HG02870 (cell line): ENCODE data around the gene PDGFA.
"Not testable (repeated sequence)": the region's sequence is repeated elsewhere in the genome, so short reads cannot be mapped to it uniquely, and the experiment has no call there.

Source experiments
- ATAC-seq: cut with Tn5 transposase; IDR thresholded peaks from one replicate; pipeline ENCODE4 v1.9.1; 2021; ENCODE audit warnings: mild to moderate bottlenecking, moderate library complexity; ENCODE audit not compliant: unreplicated experiment

Gene PDGFA

GRCh38 chr7:552151-552867 is 32.7 kb upstream of the PDGFA start:
- ATAC-seq, result not testable (repeated sequence)

- not testable (repeated sequence) for ATAC-seq
Observed at GRCh38 chr7:551615-551970, 31.9 kb upstream of the PDGFA start.

GRCh38 chr7:550881-551614 is 31.4 kb upstream of the PDGFA start:
- no peak for ATAC-seq

GRCh38 chr7:549891-550625 is 30.4 kb upstream of the PDGFA start:
- ATAC-seq, result no peak

GRCh38 chr7:549066-549890 is 29.6 kb upstream of the PDGFA start:
- no peak for ATAC-seq

GRCh38 chr7:548401-548800 is 28.8 kb upstream of the PDGFA start:
- no peak for ATAC-seq

GRCh38 chr7:545470-545869 is 25.8 kb upstream of the PDGFA start:
- ATAC-seq, result no peak

- no peak for ATAC-seq
Observed at GRCh38 chr7:544338-545221, 24.9 kb upstream of the PDGFA start.

GRCh38 chr7:543501-544337 is 24.1 kb upstream of the PDGFA start:
- no peak for ATAC-seq

GRCh38 chr7:542713-543500 is 23.3 kb upstream of the PDGFA start:
- no peak for ATAC-seq

- no peak for ATAC-seq
Observed at GRCh38 chr7:542131-542712, 22.6 kb upstream of the PDGFA start.

- ATAC-seq, result no peak
Observed at GRCh38 chr7:541661-542060, 22.0 kb upstream of the PDGFA start.

GRCh38 chr7:540997-541396 is 21.4 kb upstream of the PDGFA start:
- no peak for ATAC-seq

GRCh38 chr7:540579-540978 is 20.9 kb upstream of the PDGFA start:
- ATAC-seq, result no peak

GRCh38 chr7:539731-540411 is 20.2 kb upstream of the PDGFA start:
- ATAC-seq, result no peak

- ATAC-seq, result no peak
Observed at GRCh38 chr7:538764-539685, 19.4 kb upstream of the PDGFA start.
